Lower leg skin (tissue), 3 donors: Measurements from ENCODE around the gene ACP3.

Source experiments
- CTCF ChIP-seq, 3 donors: fragments of 450-650 bp; IDR thresholded peaks; one replicate each; pipeline ENCODE4 v1.5.1; 2016; ENCODE audit warnings: antibody characterized with exemption in 3 of 3, mild to moderate bottlenecking in 3 of 3, moderate library complexity in 2 of 3
- POLR2A ChIP-seq, 2 donors: fragments of 450-650 bp; IDR thresholded peaks; one replicate each; pipeline ENCODE4 v1.6.1; 2016 to 2017; ENCODE audit warnings: antibody characterized with exemption in 2 of 2, mild to moderate bottlenecking in 1 of 2, moderate library complexity in 1 of 2

GRCh38 chr3:132341746-132342145, 24.5 kb downstream of the ACP3 start:
- TF ChIP-seq CTCF (IDR thresholded peaks at IDR 0.05) (no peak), POLR2A (IDR thresholded peaks at IDR 0.05) (no peak)
